Spleen (tissue), 11 donors: ENCODE data around the gene DOCK10. TPM values are rescaled to one million over a fixed set of nuclear protein-coding genes. Genes with fewer than 3 reads are reported as not detected.

Source experiments
- DNase-seq: peaks from one replicate; pipeline ENCODE4 v3.0.0-alpha.2; 2020
- H3K27ac ChIP-seq, 8 donors: fragments of 200-600 bp; sonication (generic) in 7 of 8; 1 replicate in 4 of 8; 2 replicates in 4 of 8; pipeline versions ENCODE4 v1.5.0 to v1.8.0; 2016 to 2021; ENCODE audit warnings: inconsistent platforms in 4 of 8, mild to moderate bottlenecking in 4 of 8, moderate library complexity in 1 of 8
- H3K27me3 ChIP-seq, 7 donors: fragments of 200-600 bp; sonication (generic) in 6 of 7; replicated peaks in 1 of 7; 1 replicate in 4 of 7; 2 replicates in 3 of 7; pipeline versions ENCODE4 v1.5.0 to v1.8.0; 2016 to 2021; ENCODE audit warnings: inconsistent platforms in 3 of 7, mild to moderate bottlenecking in 1 of 7
- H3K36me3 ChIP-seq, 6 donors: fragments of 200-600 bp; sonication (generic) in 5 of 6; 1 replicate in 4 of 6; 2 replicates in 2 of 6; pipeline versions ENCODE4 v1.5.0 to v1.8.0; 2016 to 2021; ENCODE audit warnings: inconsistent platforms in 2 of 6
- H3K4me1 ChIP-seq, 6 donors: fragments of 200-600 bp; sonication (generic) in 5 of 6; 1 replicate in 3 of 6; 2 replicates in 3 of 6; pipeline versions ENCODE4 v1.5.0 to v1.8.0; 2016 to 2021; ENCODE audit warnings: inconsistent platforms in 3 of 6
- H3K4me3 ChIP-seq, 8 donors: fragments of 200-600 bp; sonication (generic) in 7 of 8; 1 replicate in 4 of 8; 2 replicates in 4 of 8; pipeline versions ENCODE4 v1.5.0 to v1.8.0; 2016 to 2021; ENCODE audit warnings: inconsistent platforms in 4 of 8, mild to moderate bottlenecking in 4 of 8, moderate library complexity in 2 of 8
- H3K9me3 ChIP-seq, 8 donors: fragments of 200-600 bp; sonication (generic) in 7 of 8; 1 replicate in 4 of 8; 2 replicates in 4 of 8; pipeline versions ENCODE4 v1.5.0 to v1.8.0; 2016 to 2021; ENCODE audit warnings: inconsistent platforms in 4 of 8
- CTCF ChIP-seq, 11 experiments: fragments of 200-600 bp in 7 of 11; fragments of 450-650 bp in 4 of 11; sonication (generic) in 4 of 11; IDR thresholded peaks in 8 of 11; conservative IDR thresholded peaks in 3 of 11; 1 replicate in 7 of 11; 2 replicates in 4 of 11; pipeline versions ENCODE4 v1.4.0 to v1.8.0; 2016 to 2021; ENCODE audit warnings: antibody characterized with exemption in 11 of 11, inconsistent platforms in 4 of 11, mild to moderate bottlenecking in 1 of 11
- POLR2A ChIP-seq, 3 donors: fragments of 450-650 bp; IDR thresholded peaks; one replicate each; pipeline ENCODE4 v1.5.1; 2017; ENCODE audit warnings: antibody characterized with exemption in 3 of 3, mild to moderate bottlenecking in 1 of 3
- POLR2AphosphoS5 ChIP-seq, 3 donors: sonication (generic); formaldehyde crosslinking; IDR thresholded peaks; one replicate each; pipeline ENCODE4 v1.5.1; 2017; ENCODE audit warnings: antibody characterized with exemption in 3 of 3
- WGBS, 5 donors: extraction: QIAGEN DNeasy Blood & Tissue Kit in 3 of 5; methylation state at CpG; one replicate each; pipeline versions ENCODE4 v1.1.5 to v1.1.7; 2013 to 2018; 5-methylcytosine and 5-hydroxymethylcytosine counted together
- intact Hi-C: fragments of 100-400 bp; cut with DNase I; formaldehyde crosslinking; loops from one replicate; pipeline ENCODE4 v1.15.0; 2023; ENCODE audit warnings: low total_unique reads
- polyA plus RNA-seq, 3 donors: library from polyadenylated mRNA; stranded (reverse); fragments of 200-250 nt; gene quantifications; one replicate each; pipeline ENCODE4 v1.2.1, GENCODE V29; 2013
- total RNA-seq, 7 donors: library from RNA; depleted of rRNA in 3 of 7; stranded (reverse); fragments of >200 nt in 3 of 7; fragmentation: NEBNext Ultra II Directional in 4 of 7; extraction: Animal tissue kit (Norgen Biotek cat#: 25700) in 4 of 7; gene quantifications; one replicate each; pipeline versions ENCODE4 v1.1.0 to v1.2.1, GENCODE V29; 2016 to 2021
- donor health status: healthy with polysubstance abuse.
- donor health status: DM: no; HTN: no; CAD: no; lungs with moderate emphysema.
- donor health status: DM: no; HTN: no; CAD: no.
- donor health status: Bipolar disorder and iron deficiency.
- donor health status: healthy.
- donor health status: DM: no; HTN: no; CAD: no.
- donor health status: DM: yes; HTN: yes; CAD: no.

Gene DOCK10
- total and polyA plus RNA-seq, 10 donors, result 12.5 to 203 (median 158) TPM

GRCh38 chr2:225032246-225032645, 10.0 kb downstream of the DOCK10 start:
- Histone ChIP-seq H3K4me1 (peaks cover 0 to 78% (median 25%) of the 10 kb centered on the region in 6 donors), H3K36me3 (no peaks in the 10 kb centered on the region), H3K27ac (no peak overlapping the region), H3K27me3 (no peaks in the 10 kb centered on the region), H3K9me3 (no peaks in the 10 kb centered on the region), H3K4me3 (no peak overlapping the region)
- intact Hi-C loops, result no loop called here
- no peak for DNase-seq
- no peak for TF ChIP-seq POLR2A (IDR thresholded peaks at IDR 0.05)
- no peak for TF ChIP-seq POLR2AphosphoS5 (IDR thresholded peaks at IDR 0.05)

- no peaks in the 10 kb centered on the region for H3K9me3 ChIP-seq
- DNase-seq, result no peak
- H3K4me1 ChIP-seq, result peaks cover 5 to 79% (median 27%) of the 10 kb centered on the region in 6 donors
- TF ChIP-seq CTCF (IDR thresholded peaks at IDR 0.05 in 8 of 11, conservative IDR thresholded peaks at IDR 0.05 in 3 of 11) (no peak), POLR2A (IDR thresholded peaks at IDR 0.05) (no peak), POLR2AphosphoS5 (IDR thresholded peaks at IDR 0.05) (no peak)
- no peaks in the 10 kb centered on the region for H3K36me3 ChIP-seq
- no peak overlapping the region for H3K4me3 ChIP-seq
- no peak overlapping the region for H3K27ac ChIP-seq
- H3K27me3 ChIP-seq, result no peaks in the 10 kb centered on the region
- 65 to 86% (median 78%) methylated on average over 4 of the region's 4 CpGs for WGBS, 5 donors
- intact Hi-C loops, result no loop called here
Measured at GRCh38 chr2:225031599-225031998, 10.7 kb downstream of the DOCK10 start.

GRCh38 chr2:225030893-225031292, 11.4 kb downstream of the DOCK10 start:
- Histone ChIP-seq H3K4me3 (no peak overlapping the region), H3K27me3 (no peaks in the 10 kb centered on the region), H3K9me3 (no peaks in the 10 kb centered on the region), H3K36me3 (no peaks in the 10 kb centered on the region), H3K27ac (no peak overlapping the region), H3K4me1 (peaks cover 12 to 86% (median 34%) of the 10 kb centered on the region in 6 donors)
- intact Hi-C loops, result no loop called here
- TF ChIP-seq POLR2A (IDR thresholded peaks at IDR 0.05) (no peak), CTCF (IDR thresholded peaks at IDR 0.05 in 8 of 11, conservative IDR thresholded peaks at IDR 0.05 in 3 of 11) (no peak), POLR2AphosphoS5 (IDR thresholded peaks at IDR 0.05) (no peak)
- WGBS, 5 donors, result 86 to 100% (median 95%) methylated on average over 1 of the region's 1 CpG
- DNase-seq, result no peak

GRCh38 chr2:225030203-225030602, 12.1 kb downstream of the DOCK10 start:
- intact Hi-C loops, result no loop called here
- H3K9me3 ChIP-seq, result no peaks in the 10 kb centered on the region
- H3K4me3 ChIP-seq, result no peak overlapping the region
- no peak for TF ChIP-seq CTCF (IDR thresholded peaks at IDR 0.05 in 8 of 11, conservative IDR thresholded peaks at IDR 0.05 in 3 of 11)
- TF ChIP-seq POLR2A (IDR thresholded peaks at IDR 0.05), result no peak
- no peak for TF ChIP-seq POLR2AphosphoS5 (IDR thresholded peaks at IDR 0.05)
- no peaks in the 10 kb centered on the region for H3K36me3 ChIP-seq
- H3K4me1 ChIP-seq, result peaks cover 16 to 93% (median 38%) of the 10 kb centered on the region in 6 donors
- H3K27ac ChIP-seq, result no peak overlapping the region
- no peak for DNase-seq
- WGBS, 5 donors, result 50 to 69% (median 58%) methylated on average over 8 of the region's 8 CpGs
- H3K27me3 ChIP-seq, result no peaks in the 10 kb centered on the region

GRCh38 chr2:225028572-225028971, 13.7 kb downstream of the DOCK10 start:
- Histone ChIP-seq H3K27me3 (no peaks in the 10 kb centered on the region), H3K4me1 (peaks cover 16 to 98% (median 42%) of the 10 kb centered on the region in 6 donors), H3K27ac (no peak overlapping the region), H3K9me3 (no peaks in the 10 kb centered on the region), H3K36me3 (no peaks in the 10 kb centered on the region), H3K4me3 (no peak overlapping the region)
- TF ChIP-seq CTCF (IDR thresholded peaks at IDR 0.05 in 8 of 11, conservative IDR thresholded peaks at IDR 0.05 in 3 of 11) (no peak), POLR2AphosphoS5 (IDR thresholded peaks at IDR 0.05) (no peak), POLR2A (IDR thresholded peaks at IDR 0.05) (no peak)
- no peak for DNase-seq
- intact Hi-C loops, result no loop called here
- WGBS, 5 donors, result 85 to 91% (median 91%) methylated on average over 3 of the region's 3 CpGs
